Hepatocyte (in vitro differentiated cells): ENCODE results near the gene HNRNPUL1. TPM values are rescaled to one million over a fixed set of nuclear protein-coding genes. Genes with fewer than 3 reads are reported as not detected.

Source experiments
- DNase-seq: peaks from one replicate; pipeline ENCODE4 v3.0.0-alpha.2; 2016; ENCODE audit warnings: low spot score
- H2AFZ ChIP-seq: fragments of 200-600 bp; sonication (generic); 2 replicates; pipeline ENCODE4 v1.6.0; 2016; ENCODE audit warnings: antibody characterized with exemption, mild to moderate bottlenecking
- H3K27ac ChIP-seq: fragments of 200-600 bp; sonication (generic); 2 replicates; pipeline ENCODE4 v1.5.1; 2016; ENCODE audit warnings: mild to moderate bottlenecking
- H3K27me3 ChIP-seq: fragments of 200-600 bp; sonication (generic); 2 replicates; pipeline ENCODE4 v1.6.1; 2016
- H3K36me3 ChIP-seq: fragments of 200-600 bp; sonication (generic); replicated peaks from 2 replicates; pipeline ENCODE4 v1.5.1; 2016; ENCODE audit warnings: low read depth; ENCODE audit not compliant: insufficient read depth
- H3K4me1 ChIP-seq: fragments of 200-600 bp; sonication (generic); 2 replicates; pipeline ENCODE4 v1.5.1; 2016; ENCODE audit warnings: mild to moderate bottlenecking, moderate library complexity; ENCODE audit not compliant: insufficient read depth
- H3K4me2 ChIP-seq: fragments of 200-600 bp; sonication (generic); 2 replicates; pipeline ENCODE4 v1.6.0; 2016
- H3K4me3 ChIP-seq: fragments of 200-600 bp; sonication (generic); 2 replicates; pipeline ENCODE4 v1.5.1; 2016; ENCODE audit warnings: mild to moderate bottlenecking
- H3K79me2 ChIP-seq: fragments of 200-600 bp; sonication (generic); 2 replicates; pipeline ENCODE4 v1.6.0; 2017; ENCODE audit warnings: mild to moderate bottlenecking
- H3K9me2 ChIP-seq: fragments of 200-600 bp; sonication (generic); replicated peaks from 2 replicates; pipeline ENCODE4 v1.6.0; 2017; ENCODE audit warnings: mild to moderate bottlenecking; ENCODE audit not compliant: insufficient read depth
- H3K9me3 ChIP-seq: fragments of 200-600 bp; sonication (generic); 2 replicates; pipeline ENCODE4 v1.5.1; 2016; ENCODE audit warnings: low read depth, mild to moderate bottlenecking
- H4K20me1 ChIP-seq: fragments of 200-600 bp; sonication (generic); 2 replicates; pipeline ENCODE4 v1.6.0; 2016; ENCODE audit warnings: mild to moderate bottlenecking; ENCODE audit not compliant: insufficient read depth, poor library complexity, severe bottlenecking
- EZH2 ChIP-seq: fragments of 200-600 bp; sonication (generic); IDR thresholded peaks from 2 replicates; pipeline ENCODE4 v1.6.1; 2016; ENCODE audit warnings: antibody characterized with exemption, mild to moderate bottlenecking, borderline replicate concordance
- EZH2phosphoT487 ChIP-seq: fragments of 200-600 bp; sonication (generic); IDR thresholded peaks from one replicate; pipeline ENCODE4 v1.6.1; 2018; ENCODE audit warnings: antibody characterized with exemption, mild to moderate bottlenecking, low read depth, moderate library complexity; ENCODE audit not compliant: unreplicated experiment, severe bottlenecking
- WGBS: methylation state at CpG from one replicate; pipeline ENCODE4 v1.1.6; 2016; ENCODE audit warnings: low lambda C conversion rate; ENCODE audit errors: missing lambda C conversion rate; 5-methylcytosine and 5-hydroxymethylcytosine counted together
- polyA plus RNA-seq: library from polyadenylated mRNA; unstranded; fragments of >200 nt; fragmentation: Nextera tagmentation; extraction: Ambion mirVana; gene quantifications from 2 replicates; pipeline ENCODE4 v1.2.1, GENCODE V29; 2016
- total RNA-seq: library from RNA; depleted of rRNA; stranded (reverse); fragments of >200 nt; gene quantifications from 2 replicates; pipeline ENCODE4 v1.2.3, GENCODE V29; 2014
- TF ChIP-seq, protein P1 (sequence below): fragments of 200-600 bp; sonication (generic); IDR thresholded peaks from 2 replicates; pipeline ENCODE4 v1.5.1; 2016; ENCODE audit warnings: antibody characterized with exemption, mild to moderate bottlenecking; ENCODE audit not compliant: poor library complexity

The HNRNPUL1 gene
- total and polyA plus RNA-seq, 2 experiments from 2014 or later, result 98.5 to 115 TPM

DNA sequence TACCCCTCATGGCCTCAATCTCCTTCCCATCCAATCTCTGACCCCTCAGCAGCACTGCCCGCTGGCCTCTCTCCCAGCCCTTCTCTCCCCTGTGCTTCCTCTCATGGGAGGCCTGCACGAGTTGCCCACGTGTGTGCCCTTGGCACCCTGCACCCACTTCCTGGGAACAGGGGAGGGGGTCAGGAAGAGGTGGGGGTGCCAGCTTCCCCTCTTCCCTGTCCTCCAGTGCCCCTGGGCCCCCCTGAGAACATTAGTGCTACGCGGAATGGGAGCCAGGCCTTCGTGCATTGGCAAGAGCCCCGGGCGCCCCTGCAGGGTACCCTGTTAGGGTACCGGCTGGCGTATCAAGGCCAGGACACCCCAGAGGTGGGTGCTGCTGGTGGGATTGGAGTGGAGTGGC, 25.9 kb upstream of the HNRNPUL1 start:
- Histone ChIP-seq H3K4me1 (no peaks in the 10 kb centered on the region), H4K20me1 (no peaks in the 10 kb centered on the region), H2AFZ (no peak overlapping the region), H3K27ac (no peak overlapping the region), H3K9me2 (no peaks in the 10 kb centered on the region), H3K27me3 (no peaks in the 10 kb centered on the region), H3K4me2 (no peak overlapping the region), H3K36me3 (no peaks in the 10 kb centered on the region), H3K9me3 (no peaks in the 10 kb centered on the region), H3K4me3 (no peak overlapping the region), H3K79me2 (no peaks in the 10 kb centered on the region)
- 96% methylated on average over 10 of the region's 10 CpGs for WGBS
- DNase-seq, result no peak
- TF ChIP-seq EZH2phosphoT487 (no peak), EZH2 (no peak)
- TF ChIP-seq, protein P1, sequence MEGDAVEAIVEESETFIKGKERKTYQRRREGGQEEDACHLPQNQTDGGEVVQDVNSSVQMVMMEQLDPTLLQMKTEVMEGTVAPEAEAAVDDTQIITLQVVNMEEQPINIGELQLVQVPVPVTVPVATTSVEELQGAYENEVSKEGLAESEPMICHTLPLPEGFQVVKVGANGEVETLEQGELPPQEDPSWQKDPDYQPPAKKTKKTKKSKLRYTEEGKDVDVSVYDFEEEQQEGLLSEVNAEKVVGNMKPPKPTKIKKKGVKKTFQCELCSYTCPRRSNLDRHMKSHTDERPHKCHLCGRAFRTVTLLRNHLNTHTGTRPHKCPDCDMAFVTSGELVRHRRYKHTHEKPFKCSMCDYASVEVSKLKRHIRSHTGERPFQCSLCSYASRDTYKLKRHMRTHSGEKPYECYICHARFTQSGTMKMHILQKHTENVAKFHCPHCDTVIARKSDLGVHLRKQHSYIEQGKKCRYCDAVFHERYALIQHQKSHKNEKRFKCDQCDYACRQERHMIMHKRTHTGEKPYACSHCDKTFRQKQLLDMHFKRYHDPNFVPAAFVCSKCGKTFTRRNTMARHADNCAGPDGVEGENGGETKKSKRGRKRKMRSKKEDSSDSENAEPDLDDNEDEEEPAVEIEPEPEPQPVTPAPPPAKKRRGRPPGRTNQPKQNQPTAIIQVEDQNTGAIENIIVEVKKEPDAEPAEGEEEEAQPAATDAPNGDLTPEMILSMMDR, result no peak

DNA sequence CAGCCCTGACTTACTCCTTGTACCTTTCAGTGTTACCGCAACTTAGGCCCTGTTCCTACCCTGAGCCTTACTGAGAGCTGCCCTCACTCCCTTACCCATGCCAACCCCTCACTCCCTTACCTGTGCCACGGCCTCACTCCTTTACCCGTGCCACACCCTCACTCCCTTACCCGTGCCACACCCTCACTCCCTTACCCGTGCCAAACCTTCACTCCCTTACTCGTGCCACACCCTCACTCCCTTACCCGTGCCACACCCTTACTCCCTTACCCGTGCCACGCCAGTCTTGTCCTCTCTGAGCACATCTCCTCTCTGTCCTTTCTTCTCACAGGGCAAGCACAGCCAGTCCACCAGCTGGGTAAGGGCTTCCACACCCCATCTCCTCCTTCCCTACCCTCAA, 24.8 kb upstream of the HNRNPUL1 start:
- no peak for DNase-seq

DNA sequence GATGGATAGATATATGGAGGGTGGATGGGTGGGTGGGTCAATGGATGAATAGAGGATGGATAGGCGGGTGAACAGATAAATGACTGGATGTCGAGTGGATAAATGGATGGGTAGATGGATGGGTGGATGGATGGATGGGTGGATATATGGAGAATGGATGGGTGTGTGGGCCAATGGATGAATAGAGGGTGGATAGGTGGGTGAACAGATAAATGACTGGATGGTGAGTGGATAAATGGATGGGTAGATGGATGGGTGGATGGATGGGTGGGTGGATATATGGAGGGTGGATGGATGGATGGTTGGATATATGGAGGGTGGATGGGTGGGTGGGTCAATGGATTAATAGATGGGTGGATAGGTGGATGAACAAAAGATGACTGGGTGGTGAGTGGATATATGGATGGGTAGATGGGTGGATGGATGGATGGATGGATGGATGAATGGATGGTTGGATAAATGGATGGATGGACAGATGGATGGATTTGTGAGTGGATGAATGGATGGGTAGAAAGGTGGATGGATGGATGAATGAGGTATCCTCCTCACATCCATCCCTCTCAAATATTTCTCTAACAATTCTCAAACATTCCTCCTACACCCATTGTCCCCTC, 24.1 kb upstream of the HNRNPUL1 start:
- H3K36me3 ChIP-seq, result no peaks in the 10 kb centered on the region
- no peaks in the 10 kb centered on the region for H4K20me1 ChIP-seq
- WGBS, result 96% methylated on average over 2 of the region's 2 CpGs
- no peak overlapping the region for H3K4me2 ChIP-seq
- H3K27me3 ChIP-seq, result no peaks in the 10 kb centered on the region
- no peaks in the 10 kb centered on the region for H3K9me3 ChIP-seq
- H3K27ac ChIP-seq, result no peak overlapping the region
- no peaks in the 10 kb centered on the region for H3K79me2 ChIP-seq
- no peak for DNase-seq
- no peak overlapping the region for H2AFZ ChIP-seq
- TF ChIP-seq, protein P1, result no peak
- no peak for TF ChIP-seq EZH2
- no peak for TF ChIP-seq EZH2phosphoT487
- H3K9me2 ChIP-seq, result no peaks in the 10 kb centered on the region
- H3K4me1 ChIP-seq, result no peaks in the 10 kb centered on the region
- no peak overlapping the region for H3K4me3 ChIP-seq

More for the DNA sequence above, 24.8 kb upstream of the HNRNPUL1 start:
- Histone ChIP-seq H3K36me3 (no peaks in the 10 kb centered on the region), H3K9me2 (no peaks in the 10 kb centered on the region), H3K79me2 (no peaks in the 10 kb centered on the region), H3K9me3 (no peaks in the 10 kb centered on the region), H3K4me3 (no peak overlapping the region), H3K4me2 (no peak overlapping the region), H3K27me3 (no peaks in the 10 kb centered on the region), H2AFZ (no peak overlapping the region), H3K27ac (no peak overlapping the region), H3K4me1 (no peaks in the 10 kb centered on the region), H4K20me1 (no peaks in the 10 kb centered on the region)
- TF ChIP-seq, protein P1, result no peak
- no peak for TF ChIP-seq EZH2
- no peak for TF ChIP-seq EZH2phosphoT487
- 96% methylated on average over 9 of the region's 9 CpGs for WGBS
